GM10266 (cell line): ENCODE data around the gene CGNL1.

ENCODE experiments used
- DNase-seq: peaks from one replicate; pipeline ENCODE4 v3.0.0; 2012; ENCODE audit errors: extremely low spot score
- CTCF ChIP-seq: IDR thresholded peaks from 2 replicates; pipeline ENCODE4 v1.5.1; 2012; ENCODE audit warnings: mild to moderate bottlenecking, low read depth; ENCODE audit not compliant: control insufficient read depth, insufficient read depth; ENCODE audit errors: missing control alignments

Gene CGNL1

GRCh38 chr15:57500979-57501576 lies 124.8 kb downstream of the CGNL1 start:
- TF ChIP-seq CTCF, result no peak
- no peak for DNase-seq

- no peak for TF ChIP-seq CTCF
- no peak for DNase-seq
These were observed 125.8 kb downstream of the CGNL1 start for GRCh38 chr15:57502116-57502515.

DNA sequence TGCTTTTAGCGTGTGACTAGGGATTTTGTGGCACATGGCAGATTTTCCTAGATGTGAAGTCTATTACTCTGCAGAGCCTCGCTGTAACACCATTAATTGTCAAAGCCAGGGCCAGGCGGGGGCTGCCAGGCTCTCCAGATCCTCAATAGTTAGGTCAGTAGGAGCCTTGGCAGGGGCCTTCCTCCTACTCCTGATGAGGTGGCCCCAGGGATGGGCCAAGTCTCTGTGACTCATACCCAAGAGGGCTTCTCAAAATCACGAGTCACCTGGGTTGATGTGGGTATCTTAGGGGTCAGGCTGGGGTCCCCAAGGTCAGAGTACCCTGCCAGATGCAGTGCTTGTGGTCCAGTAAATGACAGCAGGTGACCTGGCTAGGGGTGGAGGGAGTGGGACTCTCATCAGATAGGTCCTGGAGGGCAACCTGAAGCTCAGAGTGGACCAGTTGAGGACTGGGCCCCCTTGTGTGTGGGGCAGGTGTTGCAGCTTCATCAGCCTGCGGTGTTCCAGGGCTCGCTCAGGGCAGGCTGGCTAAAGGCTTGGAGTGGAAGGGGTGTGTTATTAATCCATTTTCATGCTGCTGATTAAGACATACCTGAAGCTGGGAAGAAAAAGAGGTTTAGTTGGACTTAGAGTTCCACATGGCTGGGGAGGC lies 126.9 kb downstream of the CGNL1 start:
- DNase-seq, result no peak

GRCh38 chr15:57503911-57504598 lies 127.8 kb downstream of the CGNL1 start:
- TF ChIP-seq CTCF, result no peak
- no peak for DNase-seq

More for the DNA sequence above, 126.9 kb downstream of the CGNL1 start:
- peak; percentile 18 for TF ChIP-seq CTCF

- DNase-seq, result no peak
These were observed 128.3 kb downstream of the CGNL1 start for GRCh38 chr15:57504599-57504940.

GRCh38 chr15:57505056-57505715 lies 128.9 kb downstream of the CGNL1 start:
- DNase-seq, result no peak
- no peak for TF ChIP-seq CTCF

More at GRCh38 chr15:57504599-57504940, 128.3 kb downstream of the CGNL1 start:
- TF ChIP-seq CTCF, result no peak
